ENCODE results near the gene MAN2B2. TPM values are rescaled to one million over a fixed set of nuclear protein-coding genes. Genes with fewer than 3 reads are reported as not detected.

The MAN2B2 gene
- total RNA-seq, 4 donors from 2014 or later: 9.0 to 23.3 (median 14.3) TPM

GRCh38 chr4:6616087-6616995 is 41.4 kb downstream of the MAN2B2 start:
- H3K36me3 ChIP-seq: peaks cover 14 to 96% (median 17%) of the 10 kb centered on the region in 3 donors
- TF ChIP-seq POLR2A (IDR thresholded peaks at IDR 0.05) (no peak), CTCF (IDR thresholded peaks at IDR 0.05) (no peak)
- no peak overlapping the region for H3K4me3 ChIP-seq
- H3K9me3 ChIP-seq: no peaks in the 10 kb centered on the region
- DNase-seq: no peak
- H3K27me3 ChIP-seq: no peaks in the 10 kb centered on the region
- no peak overlapping the region for H3K27ac ChIP-seq
- 87 to 98% methylated on average over 9 to 14 of the region's 18 CpGs for WGBS, 2 donors
- intact Hi-C loops (cut with DNase I): no loop called here
- H3K4me1 ChIP-seq: no peaks in the 10 kb centered on the region

GRCh38 chr4:6617246-6617645 is 42.3 kb downstream of the MAN2B2 start:
- no peaks in the 10 kb centered on the region for H3K9me3 ChIP-seq
- intact Hi-C loops (cut with DNase I): no loop called here
- WGBS, 2 donors: 93 to 94% methylated on average over 9 to 10 of the region's 10 CpGs
- TF ChIP-seq CTCF (IDR thresholded peaks at IDR 0.05): no peak
- no peak for TF ChIP-seq POLR2A (IDR thresholded peaks at IDR 0.05)
- H3K36me3 ChIP-seq: peaks cover 14 to 96% (median 16%) of the 10 kb centered on the region in 3 donors
- no peak overlapping the region for H3K4me3 ChIP-seq
- no peaks in the 10 kb centered on the region for H3K27me3 ChIP-seq
- no peak for DNase-seq
- H3K27ac ChIP-seq: no peak overlapping the region
- no peaks in the 10 kb centered on the region for H3K4me1 ChIP-seq

- 87% methylated on average over 14 to 16 of the region's 19 CpGs for WGBS, 2 donors
- no peak for DNase-seq
- Histone ChIP-seq H3K27me3 (no peaks in the 10 kb centered on the region), H3K4me1 (no peaks in the 10 kb centered on the region), H3K9me3 (no peaks in the 10 kb centered on the region), H3K4me3 (no peak overlapping the region), H3K27ac (no peak overlapping the region), H3K36me3 (peaks cover 14 to 84% (median 16%) of the 10 kb centered on the region in 3 donors)
- intact Hi-C loops (cut with DNase I): no loop called here
- TF ChIP-seq POLR2A (IDR thresholded peaks at IDR 0.05) (no peak), CTCF (IDR thresholded peaks at IDR 0.05) (no peak)
Observed at GRCh38 chr4:6618386-6619115, 43.6 kb downstream of the MAN2B2 start.

GRCh38 chr4:6619116-6619465 is 44.1 kb downstream of the MAN2B2 start:
- H3K4me3 ChIP-seq: no peak overlapping the region
- intact Hi-C loops (cut with DNase I): no loop called here
- H3K27ac ChIP-seq: no peak overlapping the region
- peaks cover 12 to 80% (median 14%) of the 10 kb centered on the region in 3 donors for H3K36me3 ChIP-seq
- TF ChIP-seq CTCF (IDR thresholded peaks at IDR 0.05) (no peak), POLR2A (IDR thresholded peaks at IDR 0.05) (no peak)
- 93% methylated on average over 9 to 13 of the region's 13 CpGs for WGBS, 2 donors
- H3K4me1 ChIP-seq: no peaks in the 10 kb centered on the region
- no peaks in the 10 kb centered on the region for H3K27me3 ChIP-seq
- no peak for DNase-seq
- H3K9me3 ChIP-seq: no peaks in the 10 kb centered on the region
